Measurements from ENCODE around the gene FGD5.

DNA sequence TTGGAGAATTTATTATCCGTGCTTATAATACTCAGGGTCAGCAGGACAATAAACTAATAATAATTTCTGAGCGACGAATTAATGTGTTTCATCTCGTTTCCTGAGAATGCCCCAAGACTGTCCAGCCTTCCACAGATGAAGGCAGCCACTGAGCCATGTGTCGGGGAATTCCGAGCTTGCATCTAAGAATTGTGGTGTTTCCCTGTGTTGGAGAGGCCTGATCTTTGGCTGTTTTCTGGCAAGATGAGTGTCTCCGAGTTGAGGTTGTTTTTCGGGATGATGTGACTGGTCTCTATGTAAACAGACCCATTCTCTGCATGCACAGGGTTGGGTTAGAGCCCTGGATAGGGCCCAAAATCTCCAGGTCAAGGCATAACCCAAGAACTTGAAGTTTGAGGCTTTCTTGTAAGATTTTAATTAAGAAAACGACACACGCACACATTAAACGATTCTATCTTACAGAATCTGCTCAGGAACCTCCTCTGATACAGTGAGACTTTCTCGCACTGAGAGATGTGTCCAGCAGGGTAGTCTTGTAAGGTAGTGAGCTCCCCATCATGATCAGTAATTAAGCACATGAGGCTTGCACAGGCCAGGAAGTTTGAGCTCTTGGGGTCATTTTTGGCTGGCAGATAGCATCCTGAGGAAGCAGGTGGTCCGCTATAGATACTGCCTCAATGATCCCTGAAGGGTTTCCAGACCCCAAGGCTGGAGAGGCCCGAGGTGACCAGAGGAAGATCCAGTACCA lies 14.4 kb downstream of the FGD5 start:
- TF ChIP-seq, protein P1, sequence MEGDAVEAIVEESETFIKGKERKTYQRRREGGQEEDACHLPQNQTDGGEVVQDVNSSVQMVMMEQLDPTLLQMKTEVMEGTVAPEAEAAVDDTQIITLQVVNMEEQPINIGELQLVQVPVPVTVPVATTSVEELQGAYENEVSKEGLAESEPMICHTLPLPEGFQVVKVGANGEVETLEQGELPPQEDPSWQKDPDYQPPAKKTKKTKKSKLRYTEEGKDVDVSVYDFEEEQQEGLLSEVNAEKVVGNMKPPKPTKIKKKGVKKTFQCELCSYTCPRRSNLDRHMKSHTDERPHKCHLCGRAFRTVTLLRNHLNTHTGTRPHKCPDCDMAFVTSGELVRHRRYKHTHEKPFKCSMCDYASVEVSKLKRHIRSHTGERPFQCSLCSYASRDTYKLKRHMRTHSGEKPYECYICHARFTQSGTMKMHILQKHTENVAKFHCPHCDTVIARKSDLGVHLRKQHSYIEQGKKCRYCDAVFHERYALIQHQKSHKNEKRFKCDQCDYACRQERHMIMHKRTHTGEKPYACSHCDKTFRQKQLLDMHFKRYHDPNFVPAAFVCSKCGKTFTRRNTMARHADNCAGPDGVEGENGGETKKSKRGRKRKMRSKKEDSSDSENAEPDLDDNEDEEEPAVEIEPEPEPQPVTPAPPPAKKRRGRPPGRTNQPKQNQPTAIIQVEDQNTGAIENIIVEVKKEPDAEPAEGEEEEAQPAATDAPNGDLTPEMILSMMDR (IDR thresholded peaks at IDR 0.05), result no peak
- TF ChIP-seq EZH2 (IDR thresholded peaks at IDR 0.05; ENCODE audit: borderline replicate concordance, insufficient read depth, low read depth, low read length, poor library complexity, severe bottlenecking), result no peak
